ENCODE results near the gene TSR1. TPM values are rescaled to one million over a fixed set of nuclear protein-coding genes. Genes with fewer than 3 reads are reported as not detected.

The TSR1 gene
- total RNA-seq, 1 experiment from 2014 or later, result 54.8 TPM

- DNase-seq (ENCODE audit: low spot score), result no peak
These were observed 32.8 kb upstream of the TSR1 start for GRCh38 chr17:2369039-2369438.

- DNase-seq (ENCODE audit: low spot score), result no peak
These were observed 32.1 kb upstream of the TSR1 start for GRCh38 chr17:2368359-2368758.

- DNase-seq (ENCODE audit: low spot score), result no peak
These were observed 30.7 kb upstream of the TSR1 start for GRCh38 chr17:2366747-2367494.

GRCh38 chr17:2365132-2365531, 28.9 kb upstream of the TSR1 start:
- DNase-seq (ENCODE audit: low spot score), result no peak

- DNase-seq (ENCODE audit: low spot score), result no peak
These were observed 28.5 kb upstream of the TSR1 start for GRCh38 chr17:2364763-2365116.

GRCh38 chr17:2363851-2364762, 27.9 kb upstream of the TSR1 start:
- DNase-seq (ENCODE audit: low spot score), result no peak

GRCh38 chr17:2363318-2363717, 27.1 kb upstream of the TSR1 start:
- no peak for DNase-seq (ENCODE audit: low spot score)

- DNase-seq (ENCODE audit: low spot score), result no peak
These were observed 26.6 kb upstream of the TSR1 start for GRCh38 chr17:2362881-2363280.

GRCh38 chr17:2362416-2362815, 26.2 kb upstream of the TSR1 start:
- DNase-seq (ENCODE audit: low spot score), result no peak

GRCh38 chr17:2362016-2362415, 25.8 kb upstream of the TSR1 start:
- DNase-seq (ENCODE audit: low spot score), result no peak

- DNase-seq (ENCODE audit: low spot score), result no peak
These were observed 24.9 kb upstream of the TSR1 start for GRCh38 chr17:2361010-2361760.

GRCh38 chr17:2357931-2358434, 21.7 kb upstream of the TSR1 start:
- DNase-seq (ENCODE audit: low spot score), result no peak

GRCh38 chr17:2357237-2357636, 21.0 kb upstream of the TSR1 start:
- no peak for DNase-seq (ENCODE audit: low spot score)

GRCh38 chr17:2354311-2354710, 18.1 kb upstream of the TSR1 start:
- DNase-seq (ENCODE audit: low spot score), result no peak

- DNase-seq (ENCODE audit: low spot score), result no peak
These were observed 15.0 kb upstream of the TSR1 start for GRCh38 chr17:2351269-2351668.

- DNase-seq (ENCODE audit: low spot score), result no peak
These were observed 11.8 kb upstream of the TSR1 start for GRCh38 chr17:2347805-2348685.

GRCh38 chr17:2346475-2346874, 10.2 kb upstream of the TSR1 start:
- DNase-seq (ENCODE audit: low spot score), result no peak

- DNase-seq (ENCODE audit: low spot score), result no peak
These were observed 8.3 kb upstream of the TSR1 start for GRCh38 chr17:2344528-2344927.

- no peak for DNase-seq (ENCODE audit: low spot score)
These were observed 7.2 kb upstream of the TSR1 start for GRCh38 chr17:2343421-2343820.

GRCh38 chr17:2338315-2338657, 2.0 kb upstream of the TSR1 start:
- no peak for DNase-seq (ENCODE audit: low spot score)
